ENCODE data around the gene KDM2B. TPM values are rescaled to one million over a fixed set of nuclear protein-coding genes. Genes with fewer than 3 reads are reported as not detected.
A peak's percentile ranks its signal among the peaks of the same experiment; 100 is the strongest.

The KDM2B gene
- total and polyA plus RNA-seq, 10 of the 15 experiments (the other 5 are each of a cell fraction or from before 2014, with no cell fraction given), result 13.6 to 124 (median 40.4) TPM

DNA sequence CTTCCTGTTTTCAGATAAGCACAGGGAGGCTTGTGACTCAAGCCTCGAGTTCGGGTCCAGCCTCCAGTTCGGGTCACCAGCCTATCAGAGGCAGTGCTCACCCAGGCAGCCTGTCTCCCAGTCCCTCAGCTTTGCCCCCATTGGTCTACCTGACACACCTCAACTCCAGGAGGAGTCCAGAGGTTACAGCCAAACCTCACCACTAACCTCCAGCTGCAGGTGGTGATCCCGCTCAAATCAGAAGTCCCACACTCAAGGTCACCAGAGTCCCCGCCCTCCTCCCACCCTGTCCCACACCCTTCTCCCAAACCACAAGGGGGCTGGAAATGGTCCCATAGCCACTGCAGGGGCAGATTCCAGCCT lies 42.1 kb downstream of the KDM2B start (continued):
- TF ChIP-seq NR2F1 (conservative IDR thresholded peaks at IDR 0.05) (no peak), EGR1 (IDR thresholded peaks at IDR 0.05; ENCODE audit: borderline replicate concordance in 1 of 2, low read depth in 2 of 2, low read length in 2 of 2) (no peak), MEF2A (IDR thresholded peaks at IDR 0.05; ENCODE audit: insufficient read depth, low read depth, low read length) (no peak), MTA2 (IDR thresholded peaks at IDR 0.05; ENCODE audit: low read depth) (0 out of 2 replicates have a peak, but pooled peaks have one; percentile 6), SMAD1 (IDR thresholded peaks at IDR 0.05; ENCODE audit: low read depth, partially characterized antibody) (no peak), SREBF2 (IDR thresholded peaks at IDR 0.05; ENCODE audit: low read length) (no peak), POLR2AphosphoS2 (IDR thresholded peaks at IDR 0.05; ENCODE audit: low read depth, low read length) (no peak), RAD51 (IDR thresholded peaks at IDR 0.05) (no peak), PAX5 (IDR thresholded peaks at IDR 0.05; ENCODE audit: borderline replicate concordance, low read depth, low read length) (no peak), KDM1A (IDR thresholded peaks at IDR 0.05; ENCODE audit: borderline replicate concordance) (no peak)
- TF ChIP-seq, protein P1, sequence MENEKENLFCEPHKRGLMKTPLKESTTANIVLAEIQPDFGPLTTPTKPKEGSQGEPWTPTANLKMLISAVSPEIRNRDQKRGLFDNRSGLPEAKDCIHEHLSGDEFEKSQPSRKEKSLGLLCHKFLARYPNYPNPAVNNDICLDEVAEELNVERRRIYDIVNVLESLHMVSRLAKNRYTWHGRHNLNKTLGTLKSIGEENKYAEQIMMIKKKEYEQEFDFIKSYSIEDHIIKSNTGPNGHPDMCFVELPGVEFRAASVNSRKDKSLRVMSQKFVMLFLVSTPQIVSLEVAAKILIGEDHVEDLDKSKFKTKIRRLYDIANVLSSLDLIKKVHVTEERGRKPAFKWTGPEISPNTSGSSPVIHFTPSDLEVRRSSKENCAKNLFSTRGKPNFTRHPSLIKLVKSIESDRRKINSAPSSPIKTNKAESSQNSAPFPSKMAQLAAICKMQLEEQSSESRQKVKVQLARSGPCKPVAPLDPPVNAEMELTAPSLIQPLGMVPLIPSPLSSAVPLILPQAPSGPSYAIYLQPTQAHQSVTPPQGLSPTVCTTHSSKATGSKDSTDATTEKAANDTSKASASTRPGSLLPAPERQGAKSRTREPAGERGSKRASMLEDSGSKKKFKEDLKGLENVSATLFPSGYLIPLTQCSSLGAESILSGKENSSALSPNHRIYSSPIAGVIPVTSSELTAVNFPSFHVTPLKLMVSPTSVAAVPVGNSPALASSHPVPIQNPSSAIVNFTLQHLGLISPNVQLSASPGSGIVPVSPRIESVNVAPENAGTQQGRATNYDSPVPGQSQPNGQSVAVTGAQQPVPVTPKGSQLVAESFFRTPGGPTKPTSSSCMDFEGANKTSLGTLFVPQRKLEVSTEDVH (IDR thresholded peaks at IDR 0.05; ENCODE audit: low read depth, partially characterized antibody), result no peak
- TF ChIP-seq, protein P2, sequence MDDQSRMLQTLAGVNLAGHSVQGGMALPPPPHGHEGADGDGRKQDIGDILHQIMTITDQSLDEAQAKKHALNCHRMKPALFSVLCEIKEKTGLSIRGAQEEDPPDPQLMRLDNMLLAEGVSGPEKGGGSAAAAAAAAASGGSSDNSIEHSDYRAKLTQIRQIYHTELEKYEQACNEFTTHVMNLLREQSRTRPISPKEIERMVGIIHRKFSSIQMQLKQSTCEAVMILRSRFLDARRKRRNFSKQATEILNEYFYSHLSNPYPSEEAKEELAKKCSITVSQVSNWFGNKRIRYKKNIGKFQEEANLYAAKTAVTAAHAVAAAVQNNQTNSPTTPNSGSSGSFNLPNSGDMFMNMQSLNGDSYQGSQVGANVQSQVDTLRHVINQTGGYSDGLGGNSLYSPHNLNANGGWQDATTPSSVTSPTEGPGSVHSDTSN (IDR thresholded peaks at IDR 0.05; ENCODE audit: insufficient replicate concordance, low read depth, low read length), result no peak
- TF ChIP-seq, protein P3, sequence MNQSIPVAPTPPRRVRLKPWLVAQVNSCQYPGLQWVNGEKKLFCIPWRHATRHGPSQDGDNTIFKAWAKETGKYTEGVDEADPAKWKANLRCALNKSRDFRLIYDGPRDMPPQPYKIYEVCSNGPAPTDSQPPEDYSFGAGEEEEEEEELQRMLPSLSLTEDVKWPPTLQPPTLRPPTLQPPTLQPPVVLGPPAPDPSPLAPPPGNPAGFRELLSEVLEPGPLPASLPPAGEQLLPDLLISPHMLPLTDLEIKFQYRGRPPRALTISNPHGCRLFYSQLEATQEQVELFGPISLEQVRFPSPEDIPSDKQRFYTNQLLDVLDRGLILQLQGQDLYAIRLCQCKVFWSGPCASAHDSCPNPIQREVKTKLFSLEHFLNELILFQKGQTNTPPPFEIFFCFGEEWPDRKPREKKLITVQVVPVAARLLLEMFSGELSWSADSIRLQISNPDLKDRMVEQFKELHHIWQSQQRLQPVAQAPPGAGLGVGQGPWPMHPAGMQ (IDR thresholded peaks at IDR 0.05; ENCODE audit: borderline replicate concordance), result no peak
- TF ChIP-seq, protein P4, sequence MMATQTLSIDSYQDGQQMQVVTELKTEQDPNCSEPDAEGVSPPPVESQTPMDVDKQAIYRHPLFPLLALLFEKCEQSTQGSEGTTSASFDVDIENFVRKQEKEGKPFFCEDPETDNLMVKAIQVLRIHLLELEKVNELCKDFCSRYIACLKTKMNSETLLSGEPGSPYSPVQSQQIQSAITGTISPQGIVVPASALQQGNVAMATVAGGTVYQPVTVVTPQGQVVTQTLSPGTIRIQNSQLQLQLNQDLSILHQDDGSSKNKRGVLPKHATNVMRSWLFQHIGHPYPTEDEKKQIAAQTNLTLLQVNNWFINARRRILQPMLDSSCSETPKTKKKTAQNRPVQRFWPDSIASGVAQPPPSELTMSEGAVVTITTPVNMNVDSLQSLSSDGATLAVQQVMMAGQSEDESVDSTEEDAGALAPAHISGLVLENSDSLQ (IDR thresholded peaks at IDR 0.05), result peak; percentile 60
- TF ChIP-seq, protein P5, sequence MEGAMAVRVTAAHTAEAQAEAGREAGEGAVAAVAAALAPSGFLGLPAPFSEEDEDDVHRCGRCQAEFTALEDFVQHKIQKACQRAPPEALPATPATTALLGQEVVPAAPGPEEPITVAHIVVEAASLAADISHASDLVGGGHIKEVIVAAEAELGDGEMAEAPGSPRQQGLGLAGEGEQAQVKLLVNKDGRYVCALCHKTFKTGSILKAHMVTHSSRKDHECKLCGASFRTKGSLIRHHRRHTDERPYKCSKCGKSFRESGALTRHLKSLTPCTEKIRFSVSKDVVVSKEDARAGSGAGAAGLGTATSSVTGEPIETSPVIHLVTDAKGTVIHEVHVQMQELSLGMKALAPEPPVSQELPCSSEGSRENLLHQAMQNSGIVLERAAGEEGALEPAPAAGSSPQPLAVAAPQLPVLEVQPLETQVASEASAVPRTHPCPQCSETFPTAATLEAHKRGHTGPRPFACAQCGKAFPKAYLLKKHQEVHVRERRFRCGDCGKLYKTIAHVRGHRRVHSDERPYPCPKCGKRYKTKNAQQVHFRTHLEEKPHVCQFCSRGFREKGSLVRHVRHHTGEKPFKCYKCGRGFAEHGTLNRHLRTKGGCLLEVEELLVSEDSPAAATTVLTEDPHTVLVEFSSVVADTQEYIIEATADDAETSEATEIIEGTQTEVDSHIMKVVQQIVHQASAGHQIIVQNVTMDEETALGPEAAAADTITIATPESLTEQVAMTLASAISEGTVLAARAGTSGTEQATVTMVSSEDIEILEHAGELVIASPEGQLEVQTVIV (IDR thresholded peaks at IDR 0.05; ENCODE audit: borderline replicate concordance, partially characterized antibody), result no peak

Data from GM12878 (cell line).